DOHH2 (cell line): ENCODE data around the gene PACSIN1.

Experiments
- CTCF ChIP-seq: fragments of 200-600 bp; sonication (generic); IDR thresholded peaks from one replicate; pipeline ENCODE4 v1.5.1; 2014; ENCODE audit warnings: antibody characterized with exemption, mild to moderate bottlenecking, low read depth, low read length; ENCODE audit not compliant: poor library complexity, severe bottlenecking
- EZH2phosphoT487 ChIP-seq: fragments of 200-600 bp; sonication (generic); IDR thresholded peaks from 2 replicates; pipeline ENCODE4 v1.6.1; 2017; ENCODE audit warnings: borderline replicate concordance, mild to moderate bottlenecking, antibody characterized with exemption, low read length, moderate library complexity, mixed read lengths

- TF ChIP-seq CTCF (no peak), EZH2phosphoT487 (no peak)
Observed at GRCh38 chr6:34566830-34567546, 101.1 kb downstream of the PACSIN1 start.
